ENCODE data around the gene E2F2.
"Not testable (repeated sequence)": the region's sequence is repeated elsewhere in the genome, so short reads cannot be mapped to it uniquely, and the experiment has no call there.

E2F2 gene

GRCh38 chr1:23500466-23500865 lies 30.6 kb downstream of the E2F2 start:
- TF ChIP-seq, protein P1, sequence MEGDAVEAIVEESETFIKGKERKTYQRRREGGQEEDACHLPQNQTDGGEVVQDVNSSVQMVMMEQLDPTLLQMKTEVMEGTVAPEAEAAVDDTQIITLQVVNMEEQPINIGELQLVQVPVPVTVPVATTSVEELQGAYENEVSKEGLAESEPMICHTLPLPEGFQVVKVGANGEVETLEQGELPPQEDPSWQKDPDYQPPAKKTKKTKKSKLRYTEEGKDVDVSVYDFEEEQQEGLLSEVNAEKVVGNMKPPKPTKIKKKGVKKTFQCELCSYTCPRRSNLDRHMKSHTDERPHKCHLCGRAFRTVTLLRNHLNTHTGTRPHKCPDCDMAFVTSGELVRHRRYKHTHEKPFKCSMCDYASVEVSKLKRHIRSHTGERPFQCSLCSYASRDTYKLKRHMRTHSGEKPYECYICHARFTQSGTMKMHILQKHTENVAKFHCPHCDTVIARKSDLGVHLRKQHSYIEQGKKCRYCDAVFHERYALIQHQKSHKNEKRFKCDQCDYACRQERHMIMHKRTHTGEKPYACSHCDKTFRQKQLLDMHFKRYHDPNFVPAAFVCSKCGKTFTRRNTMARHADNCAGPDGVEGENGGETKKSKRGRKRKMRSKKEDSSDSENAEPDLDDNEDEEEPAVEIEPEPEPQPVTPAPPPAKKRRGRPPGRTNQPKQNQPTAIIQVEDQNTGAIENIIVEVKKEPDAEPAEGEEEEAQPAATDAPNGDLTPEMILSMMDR (IDR thresholded peaks at IDR 0.05; ENCODE audit: insufficient read depth, low read length, missing control alignments) = no peak
- no peak overlapping the region for H3K4me3 ChIP-seq (ENCODE audit: low read depth, low read length)
- CTCF ChIA-PET = interaction anchor here (7.0 to 11.5 kb wide), 5 partner anchors 14 to 164 kb away, joined by 58 to 313 read pairs (median 125); no protein-coding TSS in a partner anchor
- POLR2A ChIA-PET = no interaction called here
- DNase-seq (ENCODE audit: low read depth, low spot score) = no peak

DNA sequence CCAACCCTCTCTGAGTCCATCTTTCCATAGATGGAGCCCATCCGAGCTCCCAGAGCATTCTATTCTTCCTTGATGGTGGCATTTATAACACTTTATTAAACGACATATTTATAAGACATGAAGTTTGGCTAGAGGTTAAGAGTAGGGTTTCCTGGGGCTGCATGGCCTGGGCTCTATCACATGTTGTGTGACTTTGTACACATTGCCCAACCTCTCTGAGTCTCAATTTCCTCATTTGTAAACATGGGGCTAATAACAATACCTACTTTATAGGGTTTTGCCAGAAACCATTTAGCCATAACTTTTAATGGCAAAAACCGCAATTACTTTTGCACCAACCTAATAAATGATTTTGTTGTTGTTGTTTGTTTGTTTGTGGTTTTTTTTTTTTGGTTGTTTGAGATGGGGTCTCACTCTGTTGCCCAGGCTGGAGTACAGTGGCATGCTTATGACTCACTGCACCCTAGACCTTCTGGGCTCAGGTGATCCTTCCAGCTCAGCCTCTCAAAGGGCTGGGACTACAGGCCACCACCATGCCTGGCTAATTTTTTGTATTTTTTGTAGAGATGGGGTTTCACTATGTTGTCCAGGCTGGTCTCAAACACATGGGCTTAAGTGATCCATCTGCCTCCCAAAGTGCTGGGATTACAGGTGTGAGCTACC lies 33.1 kb downstream of the E2F2 start:
- DNase-seq (ENCODE audit: low read depth, low spot score) = no peak
- TF ChIP-seq, protein P1 (IDR thresholded peaks at IDR 0.05; ENCODE audit: insufficient read depth, low read length, missing control alignments) = no peak
- no peak overlapping the region for H3K4me3 ChIP-seq (ENCODE audit: low read depth, low read length)
- ChIA-PET CTCF (interaction anchor here (0.7 to 11.5 kb wide), 36 partner anchors 9 to 357 kb away, joined by 3 to 313 read pairs (median 5); partner anchors contain the start of genes ASAP3, E2F2, RPL11 and ZNF436), POLR2A (no interaction called here)

GRCh38 chr1:23496490-23497181 lies 34.4 kb downstream of the E2F2 start:
- no peak overlapping the region for H3K4me3 ChIP-seq (ENCODE audit: low read depth, low read length)
- ChIA-PET POLR2A (interaction anchor here (0.8 to 1.0 kb wide), 2 partner anchors 12 to 44 kb away, joined by 4 read pairs; partner anchors contain the start of gene ASAP3), CTCF (interaction anchor here (0.6 to 11.5 kb wide), 40 partner anchors 7 to 809 kb away, joined by 3 to 313 read pairs (median 5); partner anchors contain the start of genes ASAP3, E2F2, RPL11 and ZNF436)
- no peak for DNase-seq (ENCODE audit: low read depth, low spot score)
- TF ChIP-seq, protein P1 (IDR thresholded peaks at IDR 0.05; ENCODE audit: insufficient read depth, low read length, missing control alignments) = no peak

- CTCF ChIA-PET = interaction anchor here (1.4 to 11.5 kb wide), 10 partner anchors 12 to 170 kb away, joined by 4 to 313 read pairs (median 92); partner anchors contain the start of genes ASAP3 and TCEA3
- POLR2A ChIA-PET; H3K4me3 ChIP-seq (ENCODE audit: low read depth, low read length); DNase-seq (ENCODE audit: low read depth, low spot score): not testable (repeated sequence)
Observed at GRCh38 chr1:23494836-23495235, 36.2 kb downstream of the E2F2 start.

- CTCF ChIA-PET = interaction anchor here (1.4 to 11.5 kb wide), 5 partner anchors 31 to 172 kb away, joined by 3 to 313 read pairs (median 125); no protein-coding TSS in a partner anchor
- H3K4me3 ChIP-seq (ENCODE audit: low read depth, low read length); POLR2A ChIA-PET; DNase-seq (ENCODE audit: low read depth, low spot score): not testable (repeated sequence)
Observed at GRCh38 chr1:23492776-23493175, 38.3 kb downstream of the E2F2 start.

DNA sequence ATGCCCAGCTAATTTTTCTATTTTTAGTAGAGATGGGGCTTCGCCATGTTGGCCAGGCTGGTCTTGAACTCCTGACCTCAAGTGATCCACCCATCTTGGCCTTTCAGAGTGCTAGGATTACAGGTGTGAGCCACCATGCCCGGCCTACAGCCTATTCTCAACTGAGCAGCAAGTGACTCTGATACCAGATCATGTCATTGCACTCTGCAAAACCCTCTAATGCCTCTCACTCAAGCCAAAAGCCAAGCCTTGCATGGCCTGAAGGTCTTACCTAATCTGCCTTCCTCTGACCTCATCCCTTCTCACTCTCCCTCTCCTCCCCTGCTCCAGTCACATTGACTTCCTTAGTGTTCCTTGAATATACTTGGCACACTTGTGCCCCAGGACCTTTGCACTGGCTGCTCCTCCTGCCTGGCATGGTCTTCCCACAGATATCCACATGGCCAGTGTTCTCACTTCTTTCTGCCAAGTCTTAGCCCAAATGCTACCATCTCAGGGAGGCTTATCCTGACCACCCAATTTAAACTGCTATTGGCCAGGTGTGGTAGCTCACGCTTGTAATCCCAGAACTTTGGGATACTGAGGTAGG lies 38.8 kb downstream of the E2F2 start:
- POLR2A ChIA-PET = no interaction called here
- no peak for DNase-seq (ENCODE audit: low read depth, low spot score)
- TF ChIP-seq, protein P1 (IDR thresholded peaks at IDR 0.05; ENCODE audit: insufficient read depth, low read length, missing control alignments) = no peak
- H3K4me3 ChIP-seq (ENCODE audit: low read depth, low read length) = no peak overlapping the region
- CTCF ChIA-PET = interaction anchor here (11.1 to 11.5 kb wide), 2 partner anchors 31 to 48 kb away, joined by 161 to 313 read pairs; no protein-coding TSS in a partner anchor

DNA sequence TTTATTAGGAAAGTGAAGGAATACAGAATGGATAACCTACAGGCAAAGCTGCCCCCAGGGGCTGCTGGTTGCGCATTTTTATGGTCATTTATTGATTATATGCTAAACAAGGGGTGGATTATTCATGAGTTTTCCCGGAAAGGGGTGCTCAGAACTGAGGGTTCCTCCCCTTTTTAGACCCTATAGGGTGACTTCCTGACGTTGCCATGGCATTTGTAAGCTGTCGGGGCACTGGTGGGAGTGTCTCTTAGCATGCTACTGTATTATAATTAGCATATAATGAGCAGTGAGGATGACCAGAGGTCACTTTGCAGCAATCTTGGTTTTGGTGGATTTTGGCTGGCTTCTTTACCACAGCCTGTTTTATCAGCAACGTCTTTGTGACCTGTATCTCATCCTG lies 41.2 kb downstream of the E2F2 start:
- TF ChIP-seq, protein P1 (IDR thresholded peaks at IDR 0.05; ENCODE audit: insufficient read depth, low read length, missing control alignments) = no peak
- POLR2A ChIA-PET = no interaction called here
- DNase-seq (ENCODE audit: low read depth, low spot score) = no peak
- no peak overlapping the region for H3K4me3 ChIP-seq (ENCODE audit: low read depth, low read length)
- CTCF ChIA-PET = interaction anchor here (0.9 to 2.7 kb wide), 4 partner anchors 8 to 147 kb away, joined by 3 to 20 read pairs (median 4); no protein-coding TSS in a partner anchor
